Measurements from ENCODE around the gene RIC8B. TPM values are rescaled to one million over a fixed set of nuclear protein-coding genes. Genes with fewer than 3 reads are reported as not detected.

The RIC8B gene
- total and polyA plus RNA-seq, 8 donors: 14.5 to 28.0 (median 23.1) TPM

DNA sequence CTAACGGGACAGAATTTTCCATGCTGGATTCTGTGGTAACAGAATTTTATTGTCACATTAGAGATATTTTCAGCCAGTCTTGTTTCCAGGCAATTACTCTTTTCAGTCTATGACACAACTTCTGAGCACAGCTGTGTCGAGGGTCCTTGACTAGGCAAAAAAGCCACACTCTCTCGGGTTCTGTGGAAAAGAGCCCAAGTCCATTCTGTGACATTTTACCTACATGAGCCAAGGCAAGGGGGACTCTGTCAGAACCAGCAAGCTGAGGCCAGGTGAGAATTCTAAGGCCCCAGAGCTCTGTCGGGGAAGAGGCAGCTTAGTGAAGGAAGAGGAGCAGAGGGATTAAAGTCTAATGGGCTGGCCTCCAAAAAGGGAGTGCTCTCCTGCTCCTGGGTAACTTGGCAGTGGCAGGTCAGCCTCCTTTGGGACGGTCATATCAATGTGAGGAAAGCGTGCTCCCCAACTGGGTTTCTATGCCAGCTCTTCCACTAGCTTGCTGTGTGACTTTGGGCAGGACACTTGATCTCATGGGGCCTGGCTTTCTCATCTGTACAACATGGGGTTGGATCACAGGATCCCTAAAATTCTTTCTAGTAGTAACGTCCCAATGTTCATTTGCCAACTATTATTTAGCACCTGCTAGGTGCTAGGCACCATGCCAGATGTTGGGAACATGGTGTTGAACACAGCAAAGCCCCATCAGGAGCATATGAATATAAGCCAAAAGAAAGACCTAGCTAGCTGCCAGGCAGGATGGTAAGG is 16.0 kb upstream of the RIC8B start:
- DNase-seq (no peak), ATAC-seq (peak; percentile 29)
- intact Hi-C loops (cut with DNase I): no loop called here
- Histone ChIP-seq H3K4me1 (peaks cover 0 to 16% of the 10 kb centered on the region in 2 donors), H3K9me3 (no peaks in the 10 kb centered on the region), H3K27me3 (no peaks in the 10 kb centered on the region), H3K36me3 (no peaks in the 10 kb centered on the region), H3K27ac (peak overlapping the region in 1 of 2 donors; percentile 39), H3K4me3 (no peak overlapping the region)
- TF ChIP-seq, protein P1, sequence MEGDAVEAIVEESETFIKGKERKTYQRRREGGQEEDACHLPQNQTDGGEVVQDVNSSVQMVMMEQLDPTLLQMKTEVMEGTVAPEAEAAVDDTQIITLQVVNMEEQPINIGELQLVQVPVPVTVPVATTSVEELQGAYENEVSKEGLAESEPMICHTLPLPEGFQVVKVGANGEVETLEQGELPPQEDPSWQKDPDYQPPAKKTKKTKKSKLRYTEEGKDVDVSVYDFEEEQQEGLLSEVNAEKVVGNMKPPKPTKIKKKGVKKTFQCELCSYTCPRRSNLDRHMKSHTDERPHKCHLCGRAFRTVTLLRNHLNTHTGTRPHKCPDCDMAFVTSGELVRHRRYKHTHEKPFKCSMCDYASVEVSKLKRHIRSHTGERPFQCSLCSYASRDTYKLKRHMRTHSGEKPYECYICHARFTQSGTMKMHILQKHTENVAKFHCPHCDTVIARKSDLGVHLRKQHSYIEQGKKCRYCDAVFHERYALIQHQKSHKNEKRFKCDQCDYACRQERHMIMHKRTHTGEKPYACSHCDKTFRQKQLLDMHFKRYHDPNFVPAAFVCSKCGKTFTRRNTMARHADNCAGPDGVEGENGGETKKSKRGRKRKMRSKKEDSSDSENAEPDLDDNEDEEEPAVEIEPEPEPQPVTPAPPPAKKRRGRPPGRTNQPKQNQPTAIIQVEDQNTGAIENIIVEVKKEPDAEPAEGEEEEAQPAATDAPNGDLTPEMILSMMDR (IDR thresholded peaks at IDR 0.05): no peak

DNA sequence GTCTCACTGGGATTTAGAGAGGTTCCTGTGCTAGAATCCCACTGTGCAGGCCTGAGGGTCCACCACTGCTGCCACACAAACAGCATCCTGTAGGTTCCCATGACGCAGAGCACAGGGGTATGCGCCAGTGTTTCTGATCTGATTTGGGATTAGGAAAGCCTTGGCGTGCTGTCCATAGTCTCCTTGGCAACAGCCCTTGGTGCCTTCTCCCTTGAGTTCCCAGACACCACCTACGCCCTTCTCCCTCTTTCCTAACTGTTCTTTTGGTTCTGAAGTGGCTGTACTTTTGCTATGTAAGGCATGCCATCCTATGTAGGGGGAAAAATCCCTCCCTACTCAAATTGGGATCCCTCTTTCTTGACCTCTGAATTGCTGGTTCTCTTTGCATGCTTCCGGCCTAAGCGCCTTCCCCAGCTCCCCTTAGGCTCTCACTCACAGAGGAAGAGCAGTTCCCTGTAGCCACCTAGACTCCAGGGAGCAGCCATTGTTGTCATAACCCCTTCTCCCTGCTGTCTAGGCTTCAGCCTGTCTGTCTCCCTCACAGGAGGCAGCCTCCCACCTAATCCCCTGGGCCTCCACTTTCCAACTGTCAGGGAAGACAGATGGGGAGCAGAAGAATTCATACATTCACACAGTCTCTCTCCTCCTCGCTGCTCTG is 14.8 kb upstream of the RIC8B start:
- Histone ChIP-seq H3K4me3 (no peak overlapping the region), H3K27me3 (no peaks in the 10 kb centered on the region), H3K4me1 (peaks cover 0 to 16% of the 10 kb centered on the region in 2 donors), H3K9me3 (no peaks in the 10 kb centered on the region), H3K27ac (peak overlapping the region; percentile 45 to 60), H3K36me3 (no peaks in the 10 kb centered on the region)
- ATAC-seq (peak; percentile 11), DNase-seq (no peak)
- TF ChIP-seq, protein P1 (IDR thresholded peaks at IDR 0.05): no peak
- intact Hi-C loops (cut with DNase I): no loop called here

DNA sequence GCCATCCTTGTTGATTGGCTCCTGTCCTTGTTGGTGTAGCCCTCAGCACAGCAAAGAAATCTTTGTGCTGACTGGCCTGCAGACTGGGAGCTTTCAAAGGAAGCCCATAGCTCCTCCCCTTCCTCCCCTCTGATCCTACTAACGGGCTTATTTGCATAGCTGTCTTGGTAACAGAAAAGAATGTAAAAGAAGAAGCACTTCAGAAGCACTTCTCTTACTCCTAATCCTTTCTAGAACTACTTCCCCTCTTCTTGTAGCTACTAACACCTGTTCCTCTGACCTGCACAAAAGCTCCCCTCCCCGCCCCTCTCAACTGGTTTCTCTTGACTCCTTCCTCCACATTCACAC is 14.3 kb upstream of the RIC8B start:
- Histone ChIP-seq H3K36me3 (no peaks in the 10 kb centered on the region), H3K4me1 (peaks cover 0 to 16% of the 10 kb centered on the region in 2 donors), H3K27me3 (no peaks in the 10 kb centered on the region), H3K4me3 (no peak overlapping the region), H3K9me3 (no peaks in the 10 kb centered on the region), H3K27ac (peak overlapping the region; percentile 49 to 60)
- ATAC-seq (peak; percentile 84), DNase-seq (peak in 2 of 4 donors; percentile 62 to 64)
- TF ChIP-seq, protein P1 (IDR thresholded peaks at IDR 0.05): no peak
- intact Hi-C loops (cut with DNase I): no loop called here

DNA sequence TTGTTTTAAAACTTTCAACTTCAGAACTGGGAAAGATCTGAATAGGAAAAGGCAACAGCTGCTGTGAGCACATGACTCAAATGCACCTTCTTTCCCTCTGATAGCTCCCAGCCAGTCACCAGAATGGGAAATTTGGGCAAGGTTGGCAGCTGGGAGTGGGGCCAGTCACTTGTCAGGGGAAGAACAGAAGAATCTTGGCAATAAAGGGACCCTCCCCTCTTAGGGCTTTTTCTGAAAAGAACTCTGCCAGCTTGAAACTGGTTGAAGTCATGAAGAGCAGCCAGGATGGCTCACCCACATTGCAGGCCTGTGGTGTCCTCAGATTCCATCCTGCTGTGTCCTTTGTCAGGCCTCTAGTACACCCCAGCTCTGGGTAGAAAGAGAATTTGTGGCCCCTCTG is 10.3 kb upstream of the RIC8B start:
- DNase-seq: no peak
- H3K36me3 ChIP-seq: no peaks in the 10 kb centered on the region
- TF ChIP-seq, protein P1 (IDR thresholded peaks at IDR 0.05): no peak
- no peaks in the 10 kb centered on the region for H3K9me3 ChIP-seq
- peaks cover 0 to 12% of the 10 kb centered on the region in 2 donors for H3K27me3 ChIP-seq
- intact Hi-C loops (cut with DNase I): no loop called here
- H3K4me3 ChIP-seq: no peak overlapping the region
- H3K4me1 ChIP-seq: peaks cover 3 to 14% of the 10 kb centered on the region in 2 donors
- no peak overlapping the region for H3K27ac ChIP-seq
- no peak for ATAC-seq

DNA sequence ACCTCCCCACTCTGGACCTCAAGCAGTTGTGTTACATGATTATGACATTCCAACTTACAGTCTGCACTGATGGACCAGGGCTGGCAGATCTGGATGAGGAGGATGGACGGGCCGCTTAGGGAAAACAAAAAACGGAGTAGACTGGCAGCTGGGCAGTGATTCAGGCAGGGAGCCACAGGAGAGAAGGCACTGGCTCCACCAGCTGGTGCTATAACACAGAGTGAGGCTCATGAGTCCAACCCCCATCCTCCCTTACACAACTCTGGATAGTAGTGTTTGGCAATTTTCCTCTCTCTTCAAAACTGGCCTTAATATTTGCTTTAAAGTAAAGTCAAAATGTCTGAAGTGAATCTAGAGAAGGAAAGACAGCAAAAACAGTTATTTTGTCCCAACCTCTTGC is 9.7 kb upstream of the RIC8B start:
- peak; percentile 80 for ATAC-seq

More for the DNA sequence above, 9.7 kb upstream of the RIC8B start:
- Histone ChIP-seq H3K27me3 (peaks cover 0 to 16% of the 10 kb centered on the region in 2 donors), H3K4me1 (peaks cover 3 to 9% of the 10 kb centered on the region in 2 donors), H3K36me3 (no peaks in the 10 kb centered on the region), H3K4me3 (no peak overlapping the region), H3K9me3 (no peaks in the 10 kb centered on the region), H3K27ac (no peak overlapping the region)
- DNase-seq: peak in 1 of 4 donors; percentile 59
- TF ChIP-seq, protein P1 (IDR thresholded peaks at IDR 0.05): no peak
- intact Hi-C loops (cut with DNase I): no loop called here
